Measurements from ENCODE around the gene NKD1. TPM values are rescaled to one million over a fixed set of nuclear protein-coding genes. Genes with fewer than 3 reads are reported as not detected.

The NKD1 gene
- total RNA-seq, 1 donor: 1.2 TPM

DNA sequence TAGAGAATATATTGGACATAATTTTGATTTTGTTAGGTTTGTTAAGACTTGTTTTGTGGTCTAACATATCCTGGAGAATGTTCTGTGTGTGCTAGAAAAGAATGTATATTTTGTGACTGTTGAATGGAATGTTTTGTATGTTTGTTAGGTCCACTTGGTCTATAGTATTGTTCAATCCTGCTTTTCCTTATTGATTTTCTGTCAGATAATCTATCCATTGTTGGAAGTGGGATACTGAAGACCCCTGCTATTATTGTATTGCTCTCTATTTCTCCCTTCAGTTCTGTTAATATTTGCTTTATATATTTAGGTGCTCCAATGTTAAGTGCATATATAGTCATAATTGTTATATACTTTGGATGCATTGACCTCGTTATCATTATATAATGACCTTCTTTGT lies 33.0 kb upstream of the NKD1 start:
- Histone ChIP-seq H3K27me3 (ENCODE audit: insufficient read depth, low read length) (peaks cover 7% of the 10 kb centered on the region), H3K4me3 (ENCODE audit: low read length) (no peak overlapping the region), H3K9me3 (ENCODE audit: low read depth, low read length) (peaks cover 23% of the 10 kb centered on the region), H3K4me1 (ENCODE audit: insufficient read depth, low read length) (no peaks in the 10 kb centered on the region)

DNA sequence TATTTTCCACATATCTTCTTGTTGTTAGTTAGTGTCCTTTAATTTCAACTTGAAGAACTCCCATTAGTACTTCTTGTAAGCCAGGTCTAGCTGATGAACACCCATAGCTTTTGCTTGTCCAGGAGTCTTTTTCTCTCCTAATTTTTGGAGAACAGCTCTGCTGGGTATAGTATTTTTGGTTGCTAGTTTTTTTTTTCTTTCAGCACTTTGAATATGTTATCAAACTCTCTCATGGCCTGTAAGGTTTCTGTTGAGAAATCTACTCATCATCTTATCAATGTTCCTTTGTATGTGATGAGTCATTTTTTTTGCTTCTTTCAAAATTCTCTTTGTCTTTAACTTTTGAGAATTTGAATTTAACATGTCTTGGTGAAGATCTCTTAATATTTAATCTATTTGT lies 31.8 kb upstream of the NKD1 start:
- Histone ChIP-seq H3K27me3 (ENCODE audit: insufficient read depth, low read length) (peaks cover 7% of the 10 kb centered on the region), H3K9me3 (ENCODE audit: low read depth, low read length) (peaks cover 23% of the 10 kb centered on the region), H3K4me3 (ENCODE audit: low read length) (no peak overlapping the region), H3K4me1 (ENCODE audit: insufficient read depth, low read length) (no peaks in the 10 kb centered on the region)

DNA sequence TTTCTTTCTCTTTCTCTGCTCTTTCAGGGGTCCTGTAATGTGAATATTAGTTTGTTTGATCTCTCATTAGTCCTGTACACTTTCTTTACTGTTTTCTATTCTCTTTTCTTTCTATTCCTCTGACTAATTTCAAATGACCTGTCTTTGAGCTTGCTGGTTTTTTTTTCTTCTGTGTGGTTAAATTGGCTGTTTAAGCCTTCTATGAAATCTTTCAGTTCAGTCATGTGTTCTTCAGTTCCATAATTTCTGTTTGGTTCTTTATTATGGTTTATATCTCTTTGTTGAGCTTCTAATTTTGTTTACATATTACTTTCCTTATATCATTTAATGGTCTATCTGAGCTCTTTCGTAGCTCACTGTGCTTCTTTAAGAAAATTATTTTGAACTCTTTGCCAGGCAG lies 31.3 kb upstream of the NKD1 start:
- peaks cover 10% of the 10 kb centered on the region for H3K27me3 ChIP-seq (ENCODE audit: insufficient read depth, low read length)
- no peak overlapping the region for H3K4me3 ChIP-seq (ENCODE audit: low read length)
- H3K4me1 ChIP-seq (ENCODE audit: insufficient read depth, low read length): no peaks in the 10 kb centered on the region
- H3K9me3 ChIP-seq (ENCODE audit: low read depth, low read length): peaks cover 23% of the 10 kb centered on the region

- H3K4me3 ChIP-seq (ENCODE audit: low read length): no peak overlapping the region
- H3K27me3 ChIP-seq (ENCODE audit: insufficient read depth, low read length): peaks cover 13% of the 10 kb centered on the region
- no peaks in the 10 kb centered on the region for H3K4me1 ChIP-seq (ENCODE audit: insufficient read depth, low read length)
- H3K9me3 ChIP-seq (ENCODE audit: low read depth, low read length): peaks cover 23% of the 10 kb centered on the region
Measured at GRCh38 chr16:50517450-50518252, 30.5 kb upstream of the NKD1 start.

- Histone ChIP-seq H3K9me3 (ENCODE audit: low read depth, low read length) (peaks cover 23% of the 10 kb centered on the region), H3K27me3 (ENCODE audit: insufficient read depth, low read length) (peaks cover 13% of the 10 kb centered on the region), H3K4me3 (ENCODE audit: low read length) (no peak overlapping the region), H3K4me1 (ENCODE audit: insufficient read depth, low read length) (no peaks in the 10 kb centered on the region)
Measured at GRCh38 chr16:50519001-50519400, 29.2 kb upstream of the NKD1 start.

DNA sequence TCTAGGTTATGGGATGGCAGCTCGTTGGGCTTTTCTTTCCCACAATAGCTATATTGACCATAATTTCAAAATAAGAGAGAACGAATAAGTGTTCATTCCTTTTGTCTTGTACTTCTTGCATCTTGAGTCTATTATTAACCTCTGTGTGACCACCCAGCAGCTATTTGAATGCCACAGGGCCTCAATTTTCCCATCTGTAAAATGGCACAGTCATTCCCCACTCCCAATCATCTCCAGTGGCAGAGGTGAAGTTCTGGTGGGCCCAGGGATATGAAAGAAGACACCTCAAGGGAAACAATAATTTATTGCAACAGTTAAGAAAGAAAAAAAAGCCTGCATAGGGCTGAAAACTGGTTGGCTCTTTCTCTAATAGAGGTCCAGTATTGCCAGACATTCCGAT lies 28.6 kb upstream of the NKD1 start:
- Histone ChIP-seq H3K9me3 (ENCODE audit: low read depth, low read length) (peaks cover 23% of the 10 kb centered on the region), H3K4me1 (ENCODE audit: insufficient read depth, low read length) (no peaks in the 10 kb centered on the region), H3K4me3 (ENCODE audit: low read length) (no peak overlapping the region), H3K27me3 (ENCODE audit: insufficient read depth, low read length) (peaks cover 13% of the 10 kb centered on the region)

DNA sequence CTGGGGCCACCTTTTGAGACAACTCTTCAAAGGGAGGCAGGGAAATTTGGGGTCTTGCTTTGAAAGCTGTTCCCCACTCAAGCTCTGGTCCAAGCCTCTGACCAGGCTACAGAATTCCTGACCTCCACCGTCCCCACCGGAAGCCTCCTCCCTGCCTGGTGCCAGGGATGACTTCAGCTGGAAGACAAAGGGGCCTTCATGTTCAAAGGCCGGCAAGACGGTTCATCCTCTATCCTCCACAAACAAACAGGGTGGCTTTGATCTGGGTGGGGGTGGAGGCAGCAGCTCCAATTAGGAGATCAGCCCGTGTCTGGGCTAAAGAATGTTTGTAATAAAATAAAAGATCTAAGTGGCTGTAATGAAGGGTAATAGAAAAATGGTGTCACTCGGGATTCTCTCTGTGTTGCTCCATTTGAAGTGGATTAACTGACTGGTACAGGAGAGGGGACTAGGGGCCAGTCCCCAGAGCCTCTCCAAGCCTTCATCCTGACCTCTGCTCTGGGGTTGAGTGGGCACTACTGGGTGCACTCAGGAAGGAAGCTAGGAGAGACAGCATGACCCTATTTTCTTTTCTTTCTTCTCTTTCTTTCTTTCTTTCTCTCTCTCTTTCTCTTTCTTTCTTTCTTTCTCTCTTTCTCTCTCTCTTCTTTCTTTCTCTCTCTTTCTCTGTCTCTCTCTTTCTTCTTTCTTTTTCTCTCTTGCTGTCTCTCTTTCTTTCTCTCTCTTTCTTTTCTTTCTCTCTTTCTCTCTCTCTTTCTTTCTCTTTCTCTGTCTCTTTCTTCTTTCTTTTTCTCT lies 27.5 kb upstream of the NKD1 start:
- H3K27me3 ChIP-seq (ENCODE audit: insufficient read depth, low read length): peaks cover 13% of the 10 kb centered on the region
- no peaks in the 10 kb centered on the region for H3K4me1 ChIP-seq (ENCODE audit: insufficient read depth, low read length)
- peaks cover 17% of the 10 kb centered on the region for H3K9me3 ChIP-seq (ENCODE audit: low read depth, low read length)
- H3K4me3 ChIP-seq (ENCODE audit: low read length): no peak overlapping the region

DNA sequence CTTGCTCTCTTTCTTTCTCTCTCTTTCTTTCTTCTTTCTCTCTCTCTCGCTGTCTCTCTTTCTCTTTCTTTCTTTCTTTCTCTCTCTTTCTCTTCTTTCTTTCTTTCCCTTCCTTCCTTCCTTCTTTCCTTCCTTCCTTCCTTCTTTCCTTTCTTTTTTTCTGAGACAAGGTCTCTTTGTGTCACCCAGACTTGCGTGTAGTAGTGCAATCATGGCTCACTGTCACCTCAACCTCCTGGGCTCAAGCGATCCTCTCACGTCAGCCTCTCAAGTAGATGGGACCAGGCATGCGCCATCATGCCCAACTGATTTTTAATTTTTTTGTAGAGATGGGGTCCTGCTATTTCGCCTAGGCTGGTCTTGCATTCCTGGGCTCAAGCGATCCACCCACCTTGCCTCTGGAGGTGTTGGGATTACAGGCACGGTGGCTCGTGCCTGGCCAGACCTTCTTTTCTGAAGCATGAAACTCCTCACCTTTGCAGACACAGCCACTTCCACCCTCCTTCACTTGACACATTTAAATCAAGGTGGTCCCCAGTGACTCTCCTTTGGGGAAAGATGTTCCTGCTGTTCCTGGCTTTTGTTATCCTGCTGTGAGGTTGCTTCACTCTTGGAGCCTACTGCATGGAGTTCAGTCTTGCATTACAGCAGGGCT lies 26.8 kb upstream of the NKD1 start:
- Histone ChIP-seq H3K9me3 (ENCODE audit: low read depth, low read length) (peaks cover 10% of the 10 kb centered on the region), H3K27me3 (ENCODE audit: insufficient read depth, low read length) (peaks cover 12% of the 10 kb centered on the region), H3K4me3 (ENCODE audit: low read length) (no peak overlapping the region), H3K4me1 (ENCODE audit: insufficient read depth, low read length) (no peaks in the 10 kb centered on the region)

DNA sequence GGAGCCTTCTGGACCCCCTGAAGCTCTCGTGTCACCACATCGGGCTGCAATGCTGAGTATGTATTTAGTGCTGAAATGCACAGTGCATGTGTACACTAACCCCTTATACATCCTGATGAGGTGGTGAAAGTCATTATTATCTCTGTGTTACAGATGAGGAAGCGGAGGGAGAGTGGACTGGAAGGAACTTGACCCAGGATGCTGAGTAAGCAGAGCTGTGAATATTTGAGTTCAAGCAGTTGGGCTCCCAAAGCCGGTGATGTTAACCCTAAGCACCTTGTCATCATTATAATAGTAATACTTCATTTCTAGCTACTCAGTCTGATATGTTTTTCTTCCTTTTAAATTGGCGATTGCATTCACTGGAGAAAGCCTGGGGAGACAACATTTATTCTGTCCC lies 25.9 kb upstream of the NKD1 start:
- H3K27me3 ChIP-seq (ENCODE audit: insufficient read depth, low read length): peaks cover 6% of the 10 kb centered on the region
- no peak overlapping the region for H3K4me3 ChIP-seq (ENCODE audit: low read length)
- no peaks in the 10 kb centered on the region for H3K4me1 ChIP-seq (ENCODE audit: insufficient read depth, low read length)
- peaks cover under 1% of the 10 kb centered on the region for H3K9me3 ChIP-seq (ENCODE audit: low read depth, low read length)

DNA sequence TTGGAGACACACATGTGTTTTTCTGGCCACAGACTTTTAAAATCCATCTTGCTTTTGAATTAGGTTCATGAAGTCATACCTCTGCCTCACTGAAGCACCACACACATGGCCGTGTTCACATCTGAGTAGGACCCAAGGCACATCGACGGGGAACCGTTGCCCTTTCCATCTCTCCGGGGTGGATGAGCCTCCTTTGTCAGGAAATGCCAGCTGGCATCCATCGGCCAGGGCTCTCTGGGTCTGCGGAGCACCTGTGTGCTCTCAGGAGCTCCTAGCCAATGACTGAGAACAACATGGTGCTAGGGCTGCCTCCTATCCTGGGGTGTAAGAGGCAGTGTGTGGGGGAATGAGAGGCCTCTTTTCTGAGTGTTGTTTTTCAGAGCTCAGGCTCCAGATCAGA lies 24.5 kb upstream of the NKD1 start:
- H3K4me3 ChIP-seq (ENCODE audit: low read length): no peak overlapping the region
- no peaks in the 10 kb centered on the region for H3K4me1 ChIP-seq (ENCODE audit: insufficient read depth, low read length)
- H3K9me3 ChIP-seq (ENCODE audit: low read depth, low read length): no peaks in the 10 kb centered on the region
- H3K27me3 ChIP-seq (ENCODE audit: insufficient read depth, low read length): peaks cover 6% of the 10 kb centered on the region

DNA sequence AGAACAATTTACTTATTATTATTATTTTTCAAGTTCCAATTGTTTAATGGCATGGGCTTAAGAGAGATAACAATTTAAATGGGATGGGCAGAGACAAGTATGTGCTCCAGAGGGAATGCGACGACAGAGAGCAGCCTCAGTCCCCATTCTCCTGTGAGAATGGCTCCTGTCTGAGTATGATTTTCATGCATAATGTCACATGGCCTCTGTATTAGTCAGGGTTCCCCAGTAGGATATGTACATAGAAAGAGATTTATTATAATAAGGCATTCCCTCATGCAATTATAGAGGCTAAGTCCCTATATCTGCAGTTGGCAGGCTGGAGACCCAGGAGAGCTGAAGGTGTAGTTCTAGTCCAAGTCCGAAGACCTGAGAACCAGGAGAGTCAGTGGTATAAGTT lies 22.9 kb upstream of the NKD1 start:
- Histone ChIP-seq H3K9me3 (ENCODE audit: low read depth, low read length) (no peaks in the 10 kb centered on the region), H3K4me3 (ENCODE audit: low read length) (no peak overlapping the region), H3K27me3 (ENCODE audit: insufficient read depth, low read length) (peaks cover 6% of the 10 kb centered on the region), H3K4me1 (ENCODE audit: insufficient read depth, low read length) (no peaks in the 10 kb centered on the region)

GRCh38 chr16:50525716-50526115 lies 22.5 kb upstream of the NKD1 start:
- no peak overlapping the region for H3K4me3 ChIP-seq (ENCODE audit: low read length)
- peaks cover 6% of the 10 kb centered on the region for H3K27me3 ChIP-seq (ENCODE audit: insufficient read depth, low read length)
- H3K4me1 ChIP-seq (ENCODE audit: insufficient read depth, low read length): no peaks in the 10 kb centered on the region
- no peaks in the 10 kb centered on the region for H3K9me3 ChIP-seq (ENCODE audit: low read depth, low read length)

- no peaks in the 10 kb centered on the region for H3K4me1 ChIP-seq (ENCODE audit: insufficient read depth, low read length)
Measured at GRCh38 chr16:50526249-50526648, 21.9 kb upstream of the NKD1 start.

DNA sequence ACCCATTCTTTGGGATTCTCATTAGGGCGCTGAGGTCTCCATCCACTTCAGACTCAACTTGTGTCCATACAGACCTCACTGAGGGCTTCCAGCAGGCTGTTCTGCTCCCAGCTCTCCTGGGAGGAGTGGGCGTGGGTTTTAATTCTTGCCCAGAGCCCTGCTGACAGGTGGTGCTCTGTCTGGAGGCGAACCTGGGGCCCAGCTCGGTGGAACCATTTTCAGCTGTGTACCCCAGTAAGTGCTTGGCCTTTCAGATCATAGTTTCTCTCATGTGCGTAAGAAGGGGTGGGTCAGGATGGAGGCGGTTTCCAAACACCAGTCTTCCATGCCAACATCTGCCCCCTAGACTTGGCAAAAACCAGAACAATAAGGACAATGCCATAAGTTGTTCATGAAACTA lies 21.4 kb upstream of the NKD1 start:
- Histone ChIP-seq H3K27me3 (ENCODE audit: insufficient read depth, low read length) (peaks cover 3% of the 10 kb centered on the region), H3K4me3 (ENCODE audit: low read length) (no peak overlapping the region), H3K9me3 (ENCODE audit: low read depth, low read length) (no peaks in the 10 kb centered on the region), H3K4me1 (ENCODE audit: insufficient read depth, low read length) (no peaks in the 10 kb centered on the region)

More at GRCh38 chr16:50526249-50526648, 21.9 kb upstream of the NKD1 start:
- Histone ChIP-seq H3K9me3 (ENCODE audit: low read depth, low read length) (no peaks in the 10 kb centered on the region), H3K27me3 (ENCODE audit: insufficient read depth, low read length) (peaks cover 6% of the 10 kb centered on the region), H3K4me3 (ENCODE audit: low read length) (no peak overlapping the region)

DNA sequence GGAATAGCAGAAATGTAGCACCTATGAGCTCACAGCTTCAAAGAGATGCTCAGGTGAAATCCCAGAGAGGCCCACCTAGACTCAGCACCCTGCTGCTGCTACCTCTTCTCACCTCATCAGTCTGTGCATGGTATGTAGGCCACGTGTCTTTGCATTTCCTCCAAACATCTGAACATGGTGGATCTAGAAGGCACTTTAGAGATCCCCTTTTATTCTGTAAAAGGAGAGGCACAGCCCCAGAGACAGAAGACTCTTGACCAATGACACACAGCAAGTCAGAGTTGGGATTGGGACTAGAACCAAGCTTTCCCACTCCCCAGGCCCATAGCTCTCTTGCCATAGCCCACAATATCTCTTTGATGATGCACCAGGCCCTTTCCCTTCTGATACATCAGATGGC lies 19.4 kb upstream of the NKD1 start:
- Histone ChIP-seq H3K9me3 (ENCODE audit: low read depth, low read length) (no peaks in the 10 kb centered on the region), H3K4me3 (ENCODE audit: low read length) (no peak overlapping the region), H3K27me3 (ENCODE audit: insufficient read depth, low read length) (no peaks in the 10 kb centered on the region), H3K4me1 (ENCODE audit: insufficient read depth, low read length) (no peaks in the 10 kb centered on the region)

All from mononuclear cell (primary cell).